ENCODE results near the gene REXO5.

- TF ChIP-seq CTCF (IDR thresholded peaks at IDR 0.05; ENCODE audit: extremely low read depth in 1 of 2, insufficient read depth in 1 of 2, low read depth in 1 of 2, low read length in 2 of 2) (no peak), EZH2 (IDR thresholded peaks at IDR 0.05; ENCODE audit: borderline replicate concordance, low read depth, low read length, severe bottlenecking) (no peak), POLR2A (IDR thresholded peaks at IDR 0.05; ENCODE audit: low read depth, low read length) (no peak), POLR2AphosphoS5 (IDR thresholded peaks at IDR 0.05; ENCODE audit: insufficient read depth, low read depth, low read length) (no peak), MAX (IDR thresholded peaks at IDR 0.05; ENCODE audit: insufficient read depth, insufficient read length) (no peak), GATA2 (IDR thresholded peaks at IDR 0.05; ENCODE audit: insufficient read depth, insufficient read length, low read depth, low read length) (no peak), FOS (IDR thresholded peaks at IDR 0.05; ENCODE audit: borderline replicate concordance, insufficient read depth, low read length) (no peak)
These were observed 38.8 kb upstream of the REXO5 start for GRCh38 chr16:20767577-20767976.

All from endothelial cell of umbilical vein (primary cell).